SK-N-SH (cell line): Measurements from ENCODE around the gene RBM18. TPM values are rescaled to one million over a fixed set of nuclear protein-coding genes. Genes with fewer than 3 reads are reported as not detected.

Experiments used
- CTCF ChIA-PET: fragments of 300-600, 350-600 bp; formaldehyde crosslinking; extraction: SDS; loops from one replicate; lab custom pipeline; 2021; lab: Yijun Ruan, JAX
- POLR2A ChIA-PET: fragments of 350-600 bp; sonication (Branson Sonifier 250); formaldehyde crosslinking; extraction: SDS; loops from one replicate; lab custom pipeline; 2020; ENCODE audit warnings: antibody characterized with exemption, inconsistent platforms; lab: Yijun Ruan, JAX
- DNase-seq: peaks from one replicate; pipeline ENCODE4 v3.0.0; 2012
- H2AFZ ChIP-seq: fragments of 200-600 bp; sonication (generic); 2 replicates; pipeline ENCODE4 v1.8.1; 2016; ENCODE audit warnings: antibody characterized with exemption, mild to moderate bottlenecking, low read depth
- H3F3A ChIP-seq: fragments of 200-600 bp; sonication (generic); replicated peaks from 2 replicates; pipeline ENCODE3; 2016; ENCODE audit warnings: antibody characterized with exemption, mild to moderate bottlenecking; ENCODE audit not compliant: insufficient read depth
- H3K27ac ChIP-seq, 2 experiments: fragments of 200-500 bp in 1 of 2; fragments of 200-600 bp in 1 of 2; sonication (Bioruptor generic) in 1 of 2; sonication (generic), shearing (Covaris generic) in 1 of 2; 2 replicates each; pipeline versions ENCODE4 v1.5.1 to v1.6.1; 2014 to 2016; ENCODE audit warnings: low read depth in 2 of 2, inconsistent platforms in 1 of 2, low read length in 1 of 2, mild to moderate bottlenecking in 1 of 2, mixed read lengths in 1 of 2
- H3K27me3 ChIP-seq: fragments of 200-600 bp; sonication (generic), shearing (Covaris generic); 2 replicates; pipeline ENCODE4 v1.6.1; 2016; ENCODE audit warnings: mixed run types; ENCODE audit not compliant: insufficient read depth
- H3K36me3 ChIP-seq, 2 experiments: fragments of 200-500 bp in 1 of 2; fragments of 200-600 bp in 1 of 2; sonication (Bioruptor generic) in 1 of 2; sonication (generic) in 1 of 2; replicated peaks in 1 of 2; 2 replicates each; pipeline versions ENCODE3 to v1.5.1; 2014 to 2016; ENCODE audit warnings: low read length in 1 of 2, mild to moderate bottlenecking in 1 of 2; ENCODE audit not compliant: insufficient read depth in 2 of 2, control insufficient read depth in 1 of 2
- H3K4me1 ChIP-seq, 2 experiments: fragments of 200-500 bp in 1 of 2; fragments of 200-600 bp in 1 of 2; sonication (Bioruptor generic) in 1 of 2; sonication (generic), shearing (Covaris generic) in 1 of 2; 2 replicates each; pipeline versions ENCODE4 v1.5.1 to v1.6.1; 2014 to 2016; ENCODE audit warnings: low read depth in 1 of 2, low read length in 1 of 2, mixed run types in 1 of 2; ENCODE audit not compliant: insufficient read depth in 2 of 2, control insufficient read depth in 1 of 2
- H3K4me2 ChIP-seq: fragments of 200-600 bp; sonication (generic), shearing (Covaris generic); 2 replicates; pipeline ENCODE4 v1.6.1; 2017; ENCODE audit warnings: mixed run types
- H3K4me3 ChIP-seq, 2 experiments: fragments of 200-500 bp in 1 of 2; fragments of 200-600 bp in 1 of 2; sonication (Bioruptor generic) in 1 of 2; sonication (generic), shearing (Covaris generic) in 1 of 2; 2 replicates each; pipeline versions ENCODE4 v1.5.1 to v1.8.1; 2014 to 2016; ENCODE audit warnings: low read depth in 2 of 2, inconsistent platforms in 1 of 2, low read length in 1 of 2, mild to moderate bottlenecking in 1 of 2, mixed read lengths in 1 of 2, moderate library complexity in 1 of 2
- H3K79me2 ChIP-seq: fragments of 200-600 bp; sonication (generic); 2 replicates; pipeline ENCODE4 v1.8.1; 2017; ENCODE audit warnings: mild to moderate bottlenecking; ENCODE audit not compliant: insufficient read depth
- H3K9ac ChIP-seq: fragments of 200-600 bp; sonication (generic); 2 replicates; pipeline ENCODE4 v1.6.1; 2017; ENCODE audit warnings: mixed run types
- H3K9me2 ChIP-seq: fragments of 200-600 bp; sonication (generic); 2 replicates; pipeline ENCODE4 v1.6.1; 2017; ENCODE audit warnings: mixed run types
- H3K9me3 ChIP-seq: fragments of 200-600 bp; sonication (generic); 2 replicates; pipeline ENCODE4 v1.6.1; 2017; ENCODE audit warnings: mixed run types, mild to moderate bottlenecking, moderate library complexity
- H4K20me1 ChIP-seq: fragments of 200-600 bp; sonication (generic); 2 replicates; pipeline ENCODE4 v1.6.1; 2017; ENCODE audit warnings: mild to moderate bottlenecking, mixed run types; ENCODE audit not compliant: insufficient read depth
- CHD2 ChIP-seq: fragments of 150-350 bp; IDR thresholded peaks from 2 replicates; pipeline ENCODE4 v1.6.1; 2018; ENCODE audit warnings: low read length; ENCODE audit not compliant: partially characterized antibody
- FOSL2 ChIP-seq: IDR thresholded peaks from 2 replicates; pipeline ENCODE4 v1.4.0; 2012; ENCODE audit warnings: low read depth, mild to moderate bottlenecking, moderate library complexity, borderline replicate concordance
- MAX ChIP-seq: IDR thresholded peaks from 2 replicates; pipeline ENCODE4 v1.4.0; 2012; ENCODE audit warnings: low read depth
- MXI1 ChIP-seq: IDR thresholded peaks from 2 replicates; pipeline ENCODE4 v1.6.1; 2012; ENCODE audit warnings: mild to moderate bottlenecking, low read depth, low read length, improper control_type of control experiment
- NFIC ChIP-seq: IDR thresholded peaks from 2 replicates; pipeline ENCODE4 v1.4.0; 2012; ENCODE audit warnings: borderline replicate concordance
- RAD21 ChIP-seq: IDR thresholded peaks from 2 replicates; pipeline ENCODE4 v1.6.1; 2012; ENCODE audit warnings: mild to moderate bottlenecking, low read length
- RCOR1 ChIP-seq: fragments of 150-350 bp; IDR thresholded peaks from 2 replicates; pipeline ENCODE4 v1.6.1; 2017; ENCODE audit warnings: antibody characterized with exemption, low read length
- REST ChIP-seq: IDR thresholded peaks from 2 replicates; pipeline ENCODE4 v1.6.1; 2012; ENCODE audit warnings: mild to moderate bottlenecking, low read depth, low read length, moderate library complexity
- RFX5 ChIP-seq: IDR thresholded peaks from 2 replicates; pipeline ENCODE4 v1.6.1; 2012; ENCODE audit warnings: mild to moderate bottlenecking, improper control_type of control experiment, low read length
- TCF12 ChIP-seq: IDR thresholded peaks from 2 replicates; pipeline ENCODE4 v1.4.0; 2012
- TEAD4 ChIP-seq: IDR thresholded peaks from 2 replicates; pipeline ENCODE4 v1.4.0; 2012; ENCODE audit warnings: mild to moderate bottlenecking, borderline replicate concordance; ENCODE audit not compliant: insufficient read depth
- WGBS: methylation state at CpG from one replicate; pipeline ENCODE4 v1.1.6; 2017; ENCODE audit warnings: low lambda C conversion rate; 5-methylcytosine and 5-hydroxymethylcytosine counted together
- polyA plus RNA-seq, 3 experiments: library from polyadenylated mRNA; depleted of rRNA; stranded (reverse); fragments of >200 nt; gene quantifications; 2 replicates each; pipeline ENCODE4 v1.2.3, GENCODE V29; 2012

The RBM18 gene
- polyA plus RNA-seq, 1 of the 3 experiments (the other 2 are of a cell fraction): 8.2 TPM

GRCh38 chr9:122214507-122214906, 50.1 kb downstream of the RBM18 start:
- no peaks in the 10 kb centered on the region for H3K36me3 ChIP-seq
- no peaks in the 10 kb centered on the region for H3K9me3 ChIP-seq
- peak overlapping the region in 1 of 2 experiments; percentile 35; a peak in 2 of 4 replicates for H3K4me3 ChIP-seq
- WGBS: 31% methylated on average over 7 of the region's 9 CpGs
- H3K9ac ChIP-seq: no peak overlapping the region
- ChIA-PET CTCF (interaction anchor here (0.8 to 1.3 kb wide), 2 partner anchors 93 to 140 kb away, joined by 3 read pairs; no protein-coding TSS in a partner anchor), POLR2A (interaction anchor here (1.2 kb wide), 1 partner anchor 16 kb away, joined by 3 read pairs; no protein-coding TSS in a partner anchor)
- no peaks in the 10 kb centered on the region for H3K79me2 ChIP-seq
- no peak overlapping the region for H3K27ac ChIP-seq
- TF ChIP-seq RFX5 (no peak), REST (no peak), CHD2 (no peak), RAD21 (no peak), MAX (no peak), TCF12 (no peak), MXI1 (no peak), FOSL2 (no peak), NFIC (no peak), RCOR1 (no peak)
- peaks cover 93% of the 10 kb centered on the region for H3K27me3 ChIP-seq
- H3F3A ChIP-seq: peaks cover 7% of the 10 kb centered on the region
- peak overlapping the region; percentile 76 for H3K4me2 ChIP-seq
- H3K4me1 ChIP-seq: peaks cover 0 to 12% of the 10 kb centered on the region in 2 experiments; a peak in 2 of 4 replicates
- H4K20me1 ChIP-seq: no peaks in the 10 kb centered on the region
- no peaks in the 10 kb centered on the region for H3K9me2 ChIP-seq
- DNase-seq: no peak
- H2AFZ ChIP-seq: no peak overlapping the region

- Histone ChIP-seq H2AFZ (no peak overlapping the region), H3K9ac (no peak overlapping the region), H3K79me2 (no peaks in the 10 kb centered on the region), H3K4me1 (peaks cover 0 to 9% of the 10 kb centered on the region in 2 experiments; a peak in 2 of 4 replicates), H3K4me3 (peak overlapping the region in 1 of 2 experiments; percentile 41; a peak in 2 of 4 replicates), H3K36me3 (no peaks in the 10 kb centered on the region), H3K27ac (no peak overlapping the region), H4K20me1 (no peaks in the 10 kb centered on the region), H3F3A (peaks cover 7% of the 10 kb centered on the region), H3K9me3 (no peaks in the 10 kb centered on the region), H3K4me2 (peak overlapping the region; percentile 76), H3K9me2 (no peaks in the 10 kb centered on the region), H3K27me3 (peaks cover 92% of the 10 kb centered on the region)
- CTCF ChIA-PET: interaction anchor here (0.8 to 1.3 kb wide), 2 partner anchors 94 to 141 kb away, joined by 3 read pairs; no protein-coding TSS in a partner anchor
- peak; percentile 99 for DNase-seq
- POLR2A ChIA-PET: interaction anchor here (1.2 kb wide), 1 partner anchor 17 kb away, joined by 3 read pairs; no protein-coding TSS in a partner anchor
- TF ChIP-seq TEAD4 (no peak), TCF12 (no peak), MAX (peak; percentile 78)
- WGBS: 5% methylated on average over 24 of the region's 93 CpGs
Measured at GRCh38 chr9:122213589-122214413, 50.8 kb downstream of the RBM18 start.
